Neural cell (in vitro differentiated cells): ENCODE measurements around the gene ADGRE2. TPM values are rescaled to one million over a fixed set of nuclear protein-coding genes. Genes with fewer than 3 reads are reported as not detected.

Experiments
- H2AFZ ChIP-seq: fragments of 200-600, 300-800 bp; sonication (generic), shearing (Covaris generic); 2 replicates; pipeline ENCODE4 v1.6.0; 2014; ENCODE audit warnings: low read depth, mild to moderate bottlenecking, antibody characterized with exemption, low read length, moderate library complexity
- H3F3A ChIP-seq: fragments of 200-600 bp; shearing (Covaris generic); 2 replicates; pipeline ENCODE4 v1.6.1; 2016; ENCODE audit warnings: mild to moderate bottlenecking, moderate library complexity, mixed read lengths, antibody characterized with exemption, low read length; ENCODE audit not compliant: insufficient read depth, poor library complexity, severe bottlenecking
- H3K27ac ChIP-seq: fragments of 200-600, 300-800 bp; sonication (generic), shearing (Covaris generic); 2 replicates; pipeline ENCODE4 v1.5.1; 2014; ENCODE audit warnings: mild to moderate bottlenecking, low read length, moderate library complexity
- H3K27me3 ChIP-seq: fragments of 300-800, 200-600 bp; sonication (generic), shearing (Covaris generic); 2 replicates; pipeline ENCODE4 v1.6.0; 2014; ENCODE audit warnings: mild to moderate bottlenecking, low read depth, low read length, moderate library complexity; ENCODE audit not compliant: insufficient read depth
- H3K36me3 ChIP-seq: fragments of 300-800, 200-600 bp; sonication (generic), shearing (Covaris generic); 2 replicates; pipeline ENCODE4 v1.5.1; 2014; ENCODE audit warnings: mild to moderate bottlenecking, antibody characterized with exemption, low read length, moderate library complexity; ENCODE audit not compliant: insufficient read depth
- H3K4me2 ChIP-seq: fragments of 300-800, 200-600 bp; sonication (generic), shearing (Covaris generic); 2 replicates; pipeline ENCODE4 v1.6.0; 2014; ENCODE audit warnings: mild to moderate bottlenecking, low read length
- H3K4me3 ChIP-seq: fragments of 300-800, 200-600 bp; sonication (generic), shearing (Covaris generic); 2 replicates; pipeline ENCODE4 v1.5.1; 2014; ENCODE audit warnings: mild to moderate bottlenecking, low read length, moderate library complexity
- H3K79me2 ChIP-seq: fragments of 200-600 bp; shearing (Covaris generic); replicated peaks from 2 replicates; pipeline ENCODE4 v1.6.0; 2014; ENCODE audit warnings: mild to moderate bottlenecking, low read length, moderate library complexity; ENCODE audit not compliant: insufficient read depth
- H3K9ac ChIP-seq: fragments of 300-800, 200-600 bp; sonication (generic), shearing (Covaris generic); 2 replicates; pipeline ENCODE4 v1.6.1; 2016; ENCODE audit warnings: mild to moderate bottlenecking, low read length, mixed read lengths
- H3K9me2 ChIP-seq: fragments of 200-600 bp; shearing (Covaris generic); 2 replicates; pipeline ENCODE4 v1.6.1; 2016; ENCODE audit warnings: mild to moderate bottlenecking, low read length, mixed read lengths; ENCODE audit not compliant: insufficient read depth
- H3K9me3 ChIP-seq: fragments of 200-600, 300-800 bp; sonication (generic), shearing (Covaris generic); 2 replicates; pipeline ENCODE4 v1.6.1; 2016; ENCODE audit warnings: mild to moderate bottlenecking, mixed run types, low read length, moderate library complexity, mixed read lengths
- H4K20me1 ChIP-seq: fragments of 200-600 bp; shearing (Covaris generic); 2 replicates; pipeline ENCODE4 v1.6.1; 2016; ENCODE audit warnings: mild to moderate bottlenecking, mixed run types; ENCODE audit not compliant: insufficient read depth
- CTCF ChIP-seq: fragments of 450-650 bp; IDR thresholded peaks from 2 replicates; pipeline ENCODE4 v1.5.1; 2014; ENCODE audit warnings: antibody characterized with exemption, mild to moderate bottlenecking, moderate library complexity; ENCODE audit not compliant: poor library complexity, severe bottlenecking
- EP300 ChIP-seq: fragments of 450-650 bp; conservative IDR thresholded peaks from 2 replicates; pipeline ENCODE4 v1.6.1; 2014; ENCODE audit warnings: antibody characterized with exemption, mild to moderate bottlenecking, moderate library complexity; ENCODE audit not compliant: poor library complexity, severe bottlenecking
- EZH2 ChIP-seq: fragments of 200-600, 300-800 bp; shearing (Covaris generic), sonication (generic); IDR thresholded peaks from 2 replicates; pipeline ENCODE4 v1.6.1; 2014; ENCODE audit warnings: antibody characterized with exemption, low read length, borderline replicate concordance, mild to moderate bottlenecking; ENCODE audit not compliant: insufficient read depth, poor library complexity, severe bottlenecking
- MXI1 ChIP-seq: fragments of 450-650 bp; conservative IDR thresholded peaks from 2 replicates; pipeline ENCODE4 v1.6.1; 2014; ENCODE audit warnings: antibody characterized with exemption, mild to moderate bottlenecking; ENCODE audit not compliant: poor library complexity, severe bottlenecking
- POLR2AphosphoS5 ChIP-seq: IDR thresholded peaks from 2 replicates; pipeline ENCODE4 v1.6.1; 2012
- RAD21 ChIP-seq: fragments of 450-650 bp; conservative IDR thresholded peaks from 2 replicates; pipeline ENCODE4 v1.6.1; 2014; ENCODE audit warnings: antibody characterized with exemption, mild to moderate bottlenecking, moderate library complexity
- REST ChIP-seq: IDR thresholded peaks from 2 replicates; pipeline ENCODE4 v1.6.1; 2012; ENCODE audit warnings: borderline replicate concordance
- SMC3 ChIP-seq: fragments of 450-650 bp; conservative IDR thresholded peaks from 2 replicates; pipeline ENCODE4 v1.6.1; 2014; ENCODE audit warnings: antibody characterized with exemption, mild to moderate bottlenecking, moderate library complexity; ENCODE audit not compliant: poor library complexity
- TAF1 ChIP-seq: IDR thresholded peaks from 2 replicates; pipeline ENCODE4 v1.6.1; 2012; ENCODE audit warnings: low read depth
- polyA plus RNA-seq: library from polyadenylated mRNA; depleted of rRNA; stranded (reverse); fragments of >200 nt; gene quantifications from 2 replicates; pipeline ENCODE4 v1.2.3, GENCODE V29; 2014

ADGRE2 gene
- polyA plus RNA-seq, 1 donor from 2014 or later, result not detected

GRCh38 chr19:14817052-14817451 lies 38.7 kb upstream of the ADGRE2 start:
- H3K4me3 ChIP-seq, result no peak overlapping the region

GRCh38 chr19:14814982-14815652 lies 36.8 kb upstream of the ADGRE2 start:
- Histone ChIP-seq H3K27ac (no peak overlapping the region), H3K36me3 (no peaks in the 10 kb centered on the region), H3K9ac (no peak overlapping the region), H3K4me2 (no peak overlapping the region), H3F3A (no peaks in the 10 kb centered on the region), H2AFZ (no peak overlapping the region), H3K27me3 (no peaks in the 10 kb centered on the region), H3K9me3 (no peaks in the 10 kb centered on the region), H3K9me2 (no peaks in the 10 kb centered on the region), H4K20me1 (no peaks in the 10 kb centered on the region), H3K79me2 (no peaks in the 10 kb centered on the region), H3K4me3 (no peak overlapping the region)
- TF ChIP-seq EP300, result no peak
- no peak for TF ChIP-seq POLR2AphosphoS5
- TF ChIP-seq EZH2, result no peak
- TF ChIP-seq SMC3, result no peak
- no peak for TF ChIP-seq RAD21
- TF ChIP-seq TAF1, result no peak
- TF ChIP-seq CTCF, result no peak
- no peak for TF ChIP-seq MXI1
- TF ChIP-seq REST, result no peak

More at GRCh38 chr19:14817052-14817451, 38.7 kb upstream of the ADGRE2 start:
- no peaks in the 10 kb centered on the region for H3K27me3 ChIP-seq
- H4K20me1 ChIP-seq, result no peaks in the 10 kb centered on the region
- H3K79me2 ChIP-seq, result no peaks in the 10 kb centered on the region
- no peaks in the 10 kb centered on the region for H3K36me3 ChIP-seq
- no peak overlapping the region for H3K4me2 ChIP-seq
- H2AFZ ChIP-seq, result no peak overlapping the region
- H3K9me2 ChIP-seq, result no peaks in the 10 kb centered on the region
- TF ChIP-seq POLR2AphosphoS5 (no peak), SMC3 (no peak), CTCF (no peak), EZH2 (no peak), RAD21 (no peak), TAF1 (no peak), EP300 (no peak)
- H3K9me3 ChIP-seq, result no peaks in the 10 kb centered on the region
- H3F3A ChIP-seq, result no peaks in the 10 kb centered on the region
- H3K9ac ChIP-seq, result no peak overlapping the region
- H3K27ac ChIP-seq, result no peak overlapping the region
